GM21528 (cell line): ENCODE measurements around the gene OVCH1.
"Not testable (repeated sequence)": the region's sequence is repeated elsewhere in the genome, so short reads cannot be mapped to it uniquely, and the experiment has no call there.

Experiments used
- ATAC-seq: cut with Tn5 transposase; IDR thresholded peaks from one replicate; pipeline ENCODE4 v1.9.1; 2021; ENCODE audit warnings: mild to moderate bottlenecking, moderate library complexity; ENCODE audit not compliant: unreplicated experiment, low FRiP score

OVCH1 gene

GRCh38 chr12:29503283-29503682, 5.8 kb upstream of the OVCH1 start:
- ATAC-seq: no peak

- no peak for ATAC-seq
Observed at GRCh38 chr12:29499235-29499634, 1.7 kb upstream of the OVCH1 start.

GRCh38 chr12:29492891-29493290, 4.6 kb downstream of the OVCH1 start:
- ATAC-seq: no peak

- no peak for ATAC-seq
Observed at GRCh38 chr12:29486972-29487371, 10.5 kb downstream of the OVCH1 start.

GRCh38 chr12:29463198-29463597, 34.3 kb downstream of the OVCH1 start:
- ATAC-seq: no peak

GRCh38 chr12:29460082-29460481, 37.4 kb downstream of the OVCH1 start:
- ATAC-seq: no peak

GRCh38 chr12:29455087-29455486, 42.4 kb downstream of the OVCH1 start:
- no peak for ATAC-seq

GRCh38 chr12:29451888-29452287, 45.6 kb downstream of the OVCH1 start:
- ATAC-seq: no peak

GRCh38 chr12:29448157-29448556, 49.3 kb downstream of the OVCH1 start:
- ATAC-seq: no peak

- no peak for ATAC-seq
Observed at GRCh38 chr12:29447285-29447975, 50.1 kb downstream of the OVCH1 start.

- ATAC-seq: no peak
Observed at GRCh38 chr12:29439506-29439905, 58.0 kb downstream of the OVCH1 start.

GRCh38 chr12:29438752-29439408, 58.6 kb downstream of the OVCH1 start:
- no peak for ATAC-seq

- no peak for ATAC-seq
Observed at GRCh38 chr12:29437575-29437974, 59.9 kb downstream of the OVCH1 start.

- not testable (repeated sequence) for ATAC-seq
Observed at GRCh38 chr12:29436815-29437214, 60.7 kb downstream of the OVCH1 start.

- ATAC-seq: no peak
Observed at GRCh38 chr12:29431513-29431912, 66.0 kb downstream of the OVCH1 start.

GRCh38 chr12:29430716-29431044, 66.8 kb downstream of the OVCH1 start:
- no peak for ATAC-seq

GRCh38 chr12:29429999-29430715, 67.3 kb downstream of the OVCH1 start:
- no peak for ATAC-seq

GRCh38 chr12:29428633-29429032, 68.9 kb downstream of the OVCH1 start:
- ATAC-seq: no peak

- peak; percentile 100 for ATAC-seq
Observed at GRCh38 chr12:29427964-29428363, 69.5 kb downstream of the OVCH1 start.

- no peak for ATAC-seq
Observed at GRCh38 chr12:29426498-29426897, 71.0 kb downstream of the OVCH1 start.

- no peak for ATAC-seq
Observed at GRCh38 chr12:29425722-29426121, 71.8 kb downstream of the OVCH1 start.

- ATAC-seq: no peak
Observed at GRCh38 chr12:29416748-29417147, 80.7 kb downstream of the OVCH1 start.
